NK-92 (cell line): Measurements from ENCODE around the gene RPL28.
"Not testable (repeated sequence)": the region's sequence is repeated elsewhere in the genome, so short reads cannot be mapped to it uniquely, and the experiment has no call there.

Experiments
- DNase-seq: peaks from one replicate; lab custom pipeline; 2025; ENCODE audit not compliant: unreplicated experiment; lab: John Stamatoyannopoulos, UW

Gene RPL28

GRCh38 chr19:55446060-55446459 is 60.3 kb downstream of the RPL28 start:
- DNase-seq = no peak

GRCh38 chr19:55447421-55448174 is 61.9 kb downstream of the RPL28 start:
- no peak for DNase-seq

GRCh38 chr19:55448175-55448490 is 62.4 kb downstream of the RPL28 start:
- DNase-seq = not testable (repeated sequence)

GRCh38 chr19:55449469-55449868 is 63.7 kb downstream of the RPL28 start:
- no peak for DNase-seq

DNA sequence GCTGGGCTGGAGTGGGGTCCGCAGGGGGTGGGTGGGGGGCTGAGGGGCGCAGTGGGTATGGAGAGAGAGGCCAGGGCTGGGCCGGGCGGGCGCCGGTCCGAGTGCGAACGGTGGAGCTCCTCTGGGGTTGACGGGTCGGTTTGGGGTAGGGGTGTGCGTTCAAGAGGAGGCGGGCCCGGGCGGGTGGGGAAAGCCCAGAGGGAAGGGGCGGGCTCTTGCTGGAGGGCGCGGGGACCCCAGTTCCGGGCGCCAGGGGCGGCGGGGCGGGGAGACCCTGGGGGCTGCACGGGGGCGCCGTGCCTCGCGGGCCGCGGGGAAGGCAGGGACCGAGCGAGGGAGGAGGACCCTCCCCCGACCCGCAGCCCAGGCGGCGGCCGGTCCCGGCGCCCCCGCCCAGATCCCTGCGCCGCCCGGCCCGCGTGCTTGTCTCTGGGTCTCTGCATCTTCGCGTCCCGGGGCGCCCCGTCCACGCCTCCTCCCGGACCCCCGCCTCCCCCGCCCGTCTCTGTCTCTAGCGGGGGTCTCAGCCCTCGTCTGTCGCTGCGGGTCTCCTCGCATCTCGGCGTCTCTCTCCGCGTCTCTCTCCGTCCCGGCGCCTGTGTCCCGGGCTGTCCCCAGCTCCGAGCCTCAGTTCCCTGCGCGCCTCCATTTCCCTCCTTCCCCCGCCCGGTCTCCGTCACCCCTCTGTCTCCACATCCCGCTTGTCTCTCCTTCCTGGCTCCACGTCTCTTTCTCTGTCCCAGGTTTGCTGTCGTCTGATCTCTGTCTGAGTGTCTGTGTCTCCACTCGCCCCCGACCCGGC is 65.6 kb downstream of the RPL28 start:
- no peak for DNase-seq

GRCh38 chr19:55451965-55452748 is 66.4 kb downstream of the RPL28 start:
- no peak for DNase-seq
